Esophagus muscularis mucosa (tissue), 4 donors: ENCODE results near the gene GHR. TPM values are rescaled to one million over a fixed set of nuclear protein-coding genes. Genes with fewer than 3 reads are reported as not detected.

ENCODE experiments used
- DNase-seq: peaks from one replicate; pipeline ENCODE4 v3.0.0-alpha.2; 2017; ENCODE audit errors: extremely low spot score
- H3K27ac ChIP-seq, 4 donors: fragments of 200-600 bp; sonication (generic); replicated peaks in 1 of 4; 1 replicate in 3 of 4; 2 replicates in 1 of 4; pipeline ENCODE4 v1.5.1; 2016 to 2019; ENCODE audit warnings: mild to moderate bottlenecking in 1 of 4
- H3K27me3 ChIP-seq, 4 donors: fragments of 200-600 bp; sonication (generic); one replicate each; pipeline versions ENCODE4 v1.5.1 to v1.6.0; 2016 to 2019
- H3K36me3 ChIP-seq, 4 donors: fragments of 200-600 bp; sonication (generic); one replicate each; pipeline ENCODE4 v1.5.1; 2016 to 2019
- H3K4me1 ChIP-seq, 4 donors: fragments of 200-600 bp; sonication (generic); one replicate each; pipeline ENCODE4 v1.5.1; 2016 to 2019
- H3K4me3 ChIP-seq, 4 donors: fragments of 200-600 bp; sonication (generic); 1 replicate in 2 of 4; 2 replicates in 2 of 4; pipeline ENCODE4 v1.5.1; 2016 to 2019; ENCODE audit warnings: mild to moderate bottlenecking in 4 of 4, moderate library complexity in 1 of 4
- H3K9me3 ChIP-seq, 4 donors: fragments of 200-600 bp; sonication (generic); 1 replicate in 3 of 4; 2 replicates in 1 of 4; pipeline ENCODE4 v1.5.1; 2016 to 2019
- EP300 ChIP-seq: sonication (generic); formaldehyde crosslinking; IDR thresholded peaks from one replicate; pipeline ENCODE4 v1.6.1; 2017; ENCODE audit warnings: antibody characterized with exemption
- POLR2A ChIP-seq: fragments of 450-650 bp; IDR thresholded peaks from one replicate; pipeline ENCODE4 v1.6.1; 2017; ENCODE audit warnings: antibody characterized with exemption, moderate library complexity, mild to moderate bottlenecking, low read depth
- POLR2AphosphoS5 ChIP-seq, 2 donors: sonication (generic); formaldehyde crosslinking; IDR thresholded peaks; one replicate each; pipeline ENCODE4 v1.6.1; 2017; ENCODE audit warnings: antibody characterized with exemption in 2 of 2
- WGBS: methylation state at CpG from one replicate; pipeline ENCODE4 v1.1.5; 2018; 5-methylcytosine and 5-hydroxymethylcytosine counted together
- intact Hi-C: fragments of 100-400 bp; cut with DNase I; formaldehyde crosslinking; loops from one replicate; pipeline ENCODE4 v1.15.1; 2023
- total RNA-seq, 4 donors: library from RNA; depleted of rRNA; stranded (reverse); fragments of >200 nt; gene quantifications; one replicate each; pipeline versions ENCODE4 v1.1.0 to v1.2.1, GENCODE V29; 2016
- TF ChIP-seq, protein P1 (sequence below), 3 experiments: fragments of 200-600 bp in 2 of 3; fragments of 450-650 bp in 1 of 3; sonication (generic) in 2 of 3; IDR thresholded peaks; one replicate each; pipeline ENCODE4 v1.5.1; 2017 to 2019; ENCODE audit warnings: antibody characterized with exemption in 3 of 3, mild to moderate bottlenecking in 2 of 3, moderate library complexity in 1 of 3

The GHR gene
- total RNA-seq, 4 donors from 2014 or later, result 5.3 to 9.1 (median 6.5) TPM

DNA sequence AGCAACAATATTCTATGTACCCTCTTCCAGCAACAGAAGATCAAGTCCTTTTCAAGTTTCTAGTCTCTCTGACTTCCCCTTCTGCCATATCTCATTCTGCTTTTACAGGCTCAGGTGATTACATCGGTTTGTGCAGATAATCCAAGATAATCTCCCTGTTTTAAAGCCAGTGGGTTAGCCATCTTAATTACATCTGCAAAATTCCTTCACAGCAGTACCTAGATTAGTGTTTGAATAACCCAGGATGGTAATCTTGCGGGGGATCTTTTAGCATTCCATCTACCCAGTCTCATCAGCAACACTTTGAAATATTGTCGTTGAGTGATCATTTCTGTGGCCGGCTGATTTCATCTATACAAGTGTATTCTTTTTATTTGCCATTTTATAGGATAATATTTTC lies 130.2 kb downstream of the GHR start:
- Histone ChIP-seq H3K27ac (no peak overlapping the region), H3K36me3 (no peaks in the 10 kb centered on the region), H3K4me3 (no peak overlapping the region), H3K27me3 (no peaks in the 10 kb centered on the region), H3K9me3 (no peaks in the 10 kb centered on the region), H3K4me1 (peaks cover 0 to 3% (median 1%) of the 10 kb centered on the region in 4 donors)
- no peak for DNase-seq
- WGBS, result 87% methylated on average over 4 of the region's 4 CpGs
- intact Hi-C loops, result no loop called here
- TF ChIP-seq POLR2A (no peak), POLR2AphosphoS5 (IDR thresholded peaks at IDR 0.05) (no peak), EP300 (no peak)
- TF ChIP-seq, protein P1, sequence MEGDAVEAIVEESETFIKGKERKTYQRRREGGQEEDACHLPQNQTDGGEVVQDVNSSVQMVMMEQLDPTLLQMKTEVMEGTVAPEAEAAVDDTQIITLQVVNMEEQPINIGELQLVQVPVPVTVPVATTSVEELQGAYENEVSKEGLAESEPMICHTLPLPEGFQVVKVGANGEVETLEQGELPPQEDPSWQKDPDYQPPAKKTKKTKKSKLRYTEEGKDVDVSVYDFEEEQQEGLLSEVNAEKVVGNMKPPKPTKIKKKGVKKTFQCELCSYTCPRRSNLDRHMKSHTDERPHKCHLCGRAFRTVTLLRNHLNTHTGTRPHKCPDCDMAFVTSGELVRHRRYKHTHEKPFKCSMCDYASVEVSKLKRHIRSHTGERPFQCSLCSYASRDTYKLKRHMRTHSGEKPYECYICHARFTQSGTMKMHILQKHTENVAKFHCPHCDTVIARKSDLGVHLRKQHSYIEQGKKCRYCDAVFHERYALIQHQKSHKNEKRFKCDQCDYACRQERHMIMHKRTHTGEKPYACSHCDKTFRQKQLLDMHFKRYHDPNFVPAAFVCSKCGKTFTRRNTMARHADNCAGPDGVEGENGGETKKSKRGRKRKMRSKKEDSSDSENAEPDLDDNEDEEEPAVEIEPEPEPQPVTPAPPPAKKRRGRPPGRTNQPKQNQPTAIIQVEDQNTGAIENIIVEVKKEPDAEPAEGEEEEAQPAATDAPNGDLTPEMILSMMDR (IDR thresholded peaks at IDR 0.05), result no peak

DNA sequence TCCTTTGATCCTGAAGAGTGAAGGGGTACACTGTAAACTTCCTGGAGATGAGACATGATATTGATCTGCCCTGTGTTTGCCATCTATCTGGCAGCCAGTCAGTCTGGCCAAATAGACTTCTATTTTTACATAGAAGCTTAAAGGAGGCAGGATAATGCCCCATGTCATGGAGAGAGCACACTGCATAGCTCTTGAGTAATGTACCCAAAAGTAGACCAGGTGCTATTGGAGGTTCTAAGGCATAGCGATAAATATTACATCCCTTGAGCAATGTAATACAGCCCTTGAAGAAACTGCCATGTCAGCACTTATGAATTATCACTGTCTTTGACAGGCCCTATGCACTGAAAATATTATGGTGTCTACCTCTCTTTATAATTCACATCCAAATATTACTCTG lies 131.8 kb downstream of the GHR start:
- intact Hi-C loops, result no loop called here
- Histone ChIP-seq H3K36me3 (no peaks in the 10 kb centered on the region), H3K4me1 (no peaks in the 10 kb centered on the region), H3K27me3 (no peaks in the 10 kb centered on the region), H3K4me3 (no peak overlapping the region), H3K27ac (no peak overlapping the region), H3K9me3 (no peaks in the 10 kb centered on the region)
- TF ChIP-seq POLR2A (no peak), EP300 (no peak), POLR2AphosphoS5 (IDR thresholded peaks at IDR 0.05) (no peak)
- TF ChIP-seq, protein P1 (IDR thresholded peaks at IDR 0.05), result no peak
- 100% methylated on average over 1 of the region's 1 CpG for WGBS
- DNase-seq, result no peak

DNA sequence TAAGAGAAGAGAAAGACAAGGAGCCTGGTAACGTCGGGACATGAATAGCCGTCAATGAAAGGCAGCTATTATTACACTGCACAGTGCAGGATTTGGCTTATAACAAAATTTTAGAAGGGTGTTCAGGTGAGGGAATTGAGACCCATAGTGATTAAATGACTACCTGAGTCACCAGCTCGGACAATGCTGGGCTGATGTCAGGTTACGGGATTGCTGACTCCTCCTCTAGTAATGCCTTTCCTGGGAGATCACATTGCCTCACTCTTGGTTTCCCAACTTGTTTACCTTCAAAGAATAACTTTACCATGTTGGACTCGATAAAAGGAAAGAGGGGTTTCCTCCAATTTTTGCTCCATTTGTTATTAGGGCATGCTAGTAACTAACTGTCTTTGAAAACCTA lies 132.6 kb downstream of the GHR start:
- TF ChIP-seq, protein P1 (IDR thresholded peaks at IDR 0.05), result no peak
- no peak for TF ChIP-seq POLR2A
- H3K27me3 ChIP-seq, result no peaks in the 10 kb centered on the region
- intact Hi-C loops, result no loop called here
- 92% methylated on average over 6 of the region's 6 CpGs for WGBS
- no peak overlapping the region for H3K27ac ChIP-seq
- no peak overlapping the region for H3K4me3 ChIP-seq
- no peaks in the 10 kb centered on the region for H3K9me3 ChIP-seq
- H3K4me1 ChIP-seq, result no peaks in the 10 kb centered on the region
- H3K36me3 ChIP-seq, result no peaks in the 10 kb centered on the region
- DNase-seq, result no peak

DNA sequence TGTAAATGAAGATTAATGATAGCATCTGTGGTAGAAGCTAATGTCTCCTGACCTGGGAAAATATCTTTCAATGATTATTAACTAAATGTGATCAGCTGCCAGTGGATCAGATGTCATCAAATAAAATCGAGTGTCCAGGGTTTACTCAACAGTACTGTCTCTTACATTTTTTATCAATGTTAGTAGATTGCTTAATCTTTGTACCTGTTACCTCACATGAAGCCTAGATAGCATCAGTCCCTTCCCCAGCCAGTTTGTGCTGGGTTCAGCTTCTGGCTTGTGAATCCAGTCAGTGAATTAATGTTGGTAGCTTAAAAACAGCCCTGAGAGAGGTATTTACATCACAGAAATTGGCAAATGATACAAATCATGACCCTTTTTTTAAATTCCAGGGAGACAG lies 134.4 kb downstream of the GHR start:
- Histone ChIP-seq H3K4me3 (no peak overlapping the region), H3K9me3 (no peaks in the 10 kb centered on the region), H3K4me1 (peaks cover 0 to 13% (median 10%) of the 10 kb centered on the region in 4 donors), H3K36me3 (no peaks in the 10 kb centered on the region), H3K27me3 (no peaks in the 10 kb centered on the region), H3K27ac (no peak overlapping the region)
- 64% methylated on average over 1 of the region's 1 CpG for WGBS
- intact Hi-C loops, result no loop called here
- no peak for DNase-seq
- TF ChIP-seq POLR2AphosphoS5 (IDR thresholded peaks at IDR 0.05) (no peak), EP300 (no peak), POLR2A (no peak)
- TF ChIP-seq, protein P1 (IDR thresholded peaks at IDR 0.05), result no peak

DNA sequence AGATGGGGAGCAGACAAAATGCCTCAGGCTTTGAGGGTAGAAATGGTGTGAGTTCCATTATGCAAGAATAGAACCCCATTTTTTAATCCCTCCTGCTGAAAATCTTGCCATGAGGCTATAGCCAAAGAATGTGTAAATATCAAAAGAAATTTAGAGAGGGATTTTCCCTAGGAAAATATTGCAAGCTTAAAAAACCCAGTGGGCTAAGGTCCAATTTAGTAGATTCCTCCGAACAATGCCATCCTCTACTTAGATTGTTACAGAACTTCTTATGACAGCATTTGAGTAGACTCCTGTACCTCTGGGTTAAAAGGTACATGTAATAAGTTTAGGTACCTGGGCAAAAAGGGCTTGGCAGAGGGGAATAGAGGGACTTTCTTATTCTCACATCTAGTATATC lies 138.4 kb downstream of the GHR start:
- Histone ChIP-seq H3K9me3 (no peaks in the 10 kb centered on the region), H3K4me3 (no peak overlapping the region), H3K4me1 (peaks cover 9 to 27% (median 25%) of the 10 kb centered on the region in 4 donors), H3K27me3 (no peaks in the 10 kb centered on the region), H3K36me3 (no peaks in the 10 kb centered on the region), H3K27ac (no peak overlapping the region)
- TF ChIP-seq EP300, result no peak
- TF ChIP-seq POLR2A, result no peak
- TF ChIP-seq POLR2AphosphoS5 (IDR thresholded peaks at IDR 0.05), result no peak
- intact Hi-C loops, result no loop called here
- 52% methylated on average over 1 of the region's 1 CpG for WGBS
- no peak for DNase-seq
